HL-60/S4 treated with retinoic acid at 250 ng/mL for 4 days and 3 days (cell line): ENCODE measurements around the gene HES4.
"Not testable (repeated sequence)": the region's sequence is repeated elsewhere in the genome, so short reads cannot be mapped to it uniquely, and the experiment has no call there.

Experiments
- in situ Hi-C: fragments of 300-500 bp; cut with MboI; formaldehyde crosslinking; loops from 2 replicates; pipeline ENCODE4 v1.7.0; 2022; ENCODE audit warnings: low sequenced_read_pairs

The HES4 gene

DNA sequence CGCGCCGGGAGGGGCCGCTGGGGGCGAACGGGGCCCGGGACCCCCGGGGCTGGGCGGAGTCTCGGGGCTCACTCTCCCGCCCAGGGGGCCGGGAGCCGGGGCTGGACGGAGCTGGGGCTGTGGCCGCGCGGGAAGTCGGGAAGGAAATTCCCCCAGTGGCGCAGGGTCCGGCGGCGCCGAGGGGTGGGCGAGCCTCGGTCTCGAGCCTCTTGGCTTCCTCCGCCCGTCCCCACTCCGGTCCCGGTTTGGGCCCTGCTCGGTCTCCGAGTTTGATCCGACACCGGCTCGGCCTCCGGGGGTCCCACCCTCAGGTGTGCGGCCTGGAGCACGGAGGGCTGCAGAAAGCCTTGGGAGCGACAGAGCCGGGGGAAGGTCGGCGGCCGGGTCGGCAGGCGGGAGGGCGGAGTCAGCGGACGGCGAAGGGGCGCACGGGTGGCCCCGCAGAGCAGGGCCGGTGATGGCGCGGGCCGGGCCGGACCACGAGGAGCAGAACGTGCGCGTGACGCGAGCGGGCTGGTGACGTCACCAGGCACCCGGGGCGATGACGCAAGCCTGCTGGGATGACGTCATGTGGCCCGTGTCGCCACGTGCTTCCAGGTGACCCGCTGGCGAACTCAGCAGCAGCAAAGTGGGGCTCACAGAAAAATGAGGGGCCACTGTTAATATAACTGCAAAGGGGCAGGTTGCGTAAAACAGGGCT, 610 bp upstream of the HES4 start:
- in situ Hi-C loops: no loop called here

DNA sequence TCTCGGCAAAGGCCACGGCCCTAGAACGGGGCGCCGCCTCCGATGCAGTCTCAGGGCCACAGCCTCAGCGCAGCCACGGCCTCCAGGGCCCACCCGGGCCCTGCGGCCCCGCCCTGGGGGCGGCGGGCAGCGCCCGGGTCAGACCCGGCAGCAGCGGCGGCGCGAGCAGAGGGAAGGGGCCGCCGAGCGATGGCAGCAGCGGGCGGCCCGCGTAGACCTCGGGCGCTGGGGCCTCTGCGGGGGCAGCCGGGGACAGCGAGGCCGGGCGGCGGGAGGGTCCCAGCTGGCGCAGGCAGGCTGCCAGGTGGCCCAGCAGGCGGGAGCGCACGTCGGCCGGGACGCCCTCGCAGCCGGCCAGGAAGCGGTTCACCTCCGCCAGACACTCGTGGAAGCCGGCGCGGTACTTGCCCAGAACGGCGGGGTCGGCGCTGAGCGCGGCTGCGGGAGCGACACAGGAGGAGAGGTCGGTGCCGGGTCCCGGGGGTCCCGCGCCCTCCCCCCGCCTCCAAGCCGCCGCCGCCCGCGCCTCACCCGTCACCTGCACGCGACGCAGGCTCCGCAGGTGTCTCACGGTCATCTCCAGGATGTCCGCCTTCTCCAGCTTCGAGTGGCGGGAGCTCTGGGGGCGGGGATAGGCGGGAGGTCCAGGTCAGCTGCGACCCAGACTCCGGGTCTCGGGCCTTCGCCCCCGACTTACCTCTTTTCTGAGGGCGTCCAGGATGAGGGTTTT, 737 bp downstream of the HES4 start:
- in situ Hi-C loops: no loop called here

DNA sequence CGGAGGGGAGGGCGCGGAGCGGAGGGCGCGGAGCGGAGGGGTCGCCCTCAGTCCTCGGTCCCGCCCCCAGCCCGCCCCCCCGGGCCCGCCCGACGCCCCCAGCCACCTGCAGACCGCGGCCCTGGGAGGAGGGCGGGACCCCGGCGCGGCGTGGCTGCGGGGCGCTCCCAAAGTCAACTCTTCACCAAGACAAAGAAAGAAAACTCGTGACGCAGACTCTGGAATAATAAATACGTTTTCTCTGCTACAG, 1.2 kb downstream of the HES4 start:
- in situ Hi-C loops: no loop called here

DNA sequence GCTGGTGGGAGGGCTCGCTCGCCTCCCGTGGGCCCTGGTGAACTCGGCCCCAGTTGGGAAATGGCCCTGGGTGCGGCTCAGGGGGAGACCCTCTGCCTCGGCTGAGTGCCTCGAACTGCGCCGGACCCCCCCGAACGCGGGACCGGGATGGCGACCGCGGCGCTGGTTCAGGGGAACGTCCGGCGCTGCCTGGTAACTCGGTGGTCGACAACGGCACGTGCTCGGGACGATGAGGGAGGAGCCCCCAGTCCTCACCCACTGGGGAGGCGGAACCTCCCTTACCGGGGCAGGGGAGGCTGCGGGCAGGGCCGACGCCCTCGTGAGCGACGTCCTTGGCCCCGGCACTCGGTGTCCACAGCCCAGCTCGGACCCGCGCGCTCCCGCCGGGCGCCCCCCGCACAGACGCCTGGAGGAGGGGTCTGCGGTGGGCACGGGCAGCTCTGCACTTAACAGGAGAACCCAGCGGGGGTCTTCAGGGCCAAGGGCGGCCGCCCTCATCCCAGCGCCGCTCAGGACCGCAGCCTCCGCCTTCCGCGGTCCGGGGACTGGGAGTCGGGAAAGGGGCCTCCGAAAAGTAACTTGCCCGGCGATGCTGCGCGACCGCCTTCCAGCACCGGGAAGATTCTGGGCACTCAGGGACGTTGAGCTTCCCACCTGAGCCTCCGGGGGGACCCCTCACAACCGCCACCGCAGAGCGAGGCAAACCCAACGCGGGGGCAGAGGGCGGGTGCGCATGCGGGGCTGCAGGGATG, 1.7 kb downstream of the HES4 start:
- in situ Hi-C loops: no loop called here

DNA sequence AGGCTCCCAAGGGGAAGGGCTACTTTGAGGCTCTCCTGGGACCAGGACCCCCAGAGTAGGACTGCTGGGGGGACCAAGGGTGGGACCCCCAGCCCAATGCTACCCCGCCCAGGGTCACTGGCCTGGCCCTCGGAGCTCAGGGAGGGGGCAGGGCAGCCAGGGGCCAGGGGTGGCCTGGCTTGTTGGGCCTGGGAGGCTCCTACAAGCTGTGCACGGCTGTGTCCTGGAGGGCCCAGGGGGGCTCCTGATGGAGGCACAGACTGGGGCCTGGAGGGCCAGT, 2.2 kb downstream of the HES4 start:
- in situ Hi-C loops: no loop called here

DNA sequence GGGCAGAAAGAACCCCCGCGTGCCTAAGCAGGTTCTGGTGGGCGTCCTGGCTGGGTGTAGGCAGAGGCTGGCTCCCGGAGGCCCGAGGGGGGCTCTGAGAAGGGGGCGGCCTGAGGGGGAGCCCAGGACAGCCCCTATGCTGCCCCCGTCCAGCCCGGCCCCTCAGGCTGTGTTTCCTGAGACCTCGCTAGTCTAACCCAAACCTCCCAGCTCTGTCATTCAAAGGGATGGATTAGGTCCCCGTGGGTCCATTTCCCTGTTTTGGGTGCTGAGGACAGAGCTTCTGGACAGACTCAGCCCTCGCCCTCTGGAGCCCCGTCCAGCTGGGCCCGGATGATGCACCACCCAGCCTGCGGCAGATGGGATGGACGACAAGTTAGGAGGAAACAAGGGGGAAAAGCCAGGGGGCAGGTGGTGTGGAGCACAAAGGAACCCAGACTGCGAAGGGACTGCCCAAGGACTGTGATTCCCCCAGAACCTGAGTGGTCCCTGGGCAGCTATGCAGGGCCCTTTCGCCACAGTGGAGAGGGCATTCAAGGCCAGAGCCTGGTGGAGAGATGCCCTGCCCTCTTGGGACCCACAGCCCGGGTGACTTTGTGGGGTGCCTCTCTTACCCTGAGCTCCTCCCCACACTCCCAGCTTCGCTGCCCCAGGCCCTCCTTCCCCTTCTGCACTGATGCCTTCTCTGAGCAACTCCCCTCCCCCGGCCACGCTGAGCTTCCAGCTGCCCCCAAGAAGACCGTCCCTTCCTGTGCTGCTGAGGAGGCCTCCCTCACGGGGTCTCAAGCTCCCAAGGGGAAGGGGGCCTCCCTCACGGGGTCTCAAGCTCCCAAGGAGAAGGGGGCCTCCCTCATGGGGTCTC, 2.8 kb downstream of the HES4 start:
- in situ Hi-C loops: no loop called here

DNA sequence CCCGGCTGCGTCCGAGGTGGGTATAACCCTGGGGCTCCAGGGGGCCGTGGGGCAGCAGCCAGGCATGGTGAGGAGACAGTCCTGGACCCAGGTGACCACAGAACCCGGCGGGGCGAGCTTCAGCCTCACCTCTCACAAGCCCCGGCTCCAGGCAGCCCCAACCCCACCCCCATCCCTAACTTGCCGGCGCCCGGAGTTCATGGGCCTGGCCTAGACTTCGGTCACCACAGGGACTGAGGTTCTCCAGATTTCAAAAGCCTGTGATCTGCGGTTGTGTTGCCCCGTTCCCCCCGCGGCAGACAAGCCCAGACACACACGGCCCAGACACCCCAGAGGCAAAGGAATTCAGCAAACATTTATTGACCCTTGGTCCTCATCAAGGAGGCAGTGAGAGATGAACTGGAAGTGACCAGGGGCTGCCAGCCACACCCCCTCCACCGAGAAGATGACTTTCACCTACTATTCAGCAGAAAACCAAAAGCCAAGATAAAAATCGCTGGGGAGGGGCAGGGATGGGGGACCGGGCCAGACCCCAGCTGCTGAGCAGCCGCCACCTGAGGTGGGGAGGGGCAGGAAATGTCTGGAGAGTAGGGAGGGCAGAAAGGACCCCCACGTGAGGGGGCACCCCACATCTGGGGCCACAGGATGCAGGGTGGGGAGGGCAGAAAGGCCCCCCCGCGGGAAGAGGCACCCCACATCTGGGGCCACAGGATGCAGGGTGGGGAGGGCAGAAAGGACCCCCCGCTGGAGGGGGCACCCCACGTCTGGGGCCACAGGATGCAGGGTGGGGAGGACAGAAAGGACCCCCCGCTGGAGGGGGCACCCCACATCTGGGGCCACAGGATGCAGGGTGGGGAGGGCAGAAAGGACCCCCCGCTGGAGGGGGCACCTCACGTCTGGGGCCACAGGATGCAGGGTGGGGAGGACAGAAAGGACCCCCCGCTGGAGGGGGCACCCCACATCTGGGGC, 3.9 kb downstream of the HES4 start:
- in situ Hi-C loops: no loop called here

DNA sequence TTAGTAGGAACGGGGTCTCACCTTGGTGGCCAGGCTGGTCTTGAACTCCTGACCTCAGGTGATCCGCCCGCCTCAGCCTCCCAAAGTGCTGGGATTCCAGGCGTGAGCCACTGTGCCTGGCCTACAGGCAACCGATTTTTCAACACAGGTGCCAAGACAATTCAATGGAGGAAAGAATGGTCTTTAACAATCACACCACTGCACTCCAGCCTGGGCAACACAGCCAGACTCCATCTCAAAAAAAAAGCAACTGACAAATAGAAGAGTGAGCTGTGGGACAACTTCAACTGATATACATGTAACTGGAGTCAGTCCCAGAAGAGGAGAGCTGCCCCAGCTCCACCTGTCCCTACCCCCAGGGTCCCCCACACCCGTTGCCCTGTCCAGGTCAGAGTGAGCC, 5.4 kb downstream of the HES4 start:
- in situ Hi-C loops: not testable (repeated sequence)

DNA sequence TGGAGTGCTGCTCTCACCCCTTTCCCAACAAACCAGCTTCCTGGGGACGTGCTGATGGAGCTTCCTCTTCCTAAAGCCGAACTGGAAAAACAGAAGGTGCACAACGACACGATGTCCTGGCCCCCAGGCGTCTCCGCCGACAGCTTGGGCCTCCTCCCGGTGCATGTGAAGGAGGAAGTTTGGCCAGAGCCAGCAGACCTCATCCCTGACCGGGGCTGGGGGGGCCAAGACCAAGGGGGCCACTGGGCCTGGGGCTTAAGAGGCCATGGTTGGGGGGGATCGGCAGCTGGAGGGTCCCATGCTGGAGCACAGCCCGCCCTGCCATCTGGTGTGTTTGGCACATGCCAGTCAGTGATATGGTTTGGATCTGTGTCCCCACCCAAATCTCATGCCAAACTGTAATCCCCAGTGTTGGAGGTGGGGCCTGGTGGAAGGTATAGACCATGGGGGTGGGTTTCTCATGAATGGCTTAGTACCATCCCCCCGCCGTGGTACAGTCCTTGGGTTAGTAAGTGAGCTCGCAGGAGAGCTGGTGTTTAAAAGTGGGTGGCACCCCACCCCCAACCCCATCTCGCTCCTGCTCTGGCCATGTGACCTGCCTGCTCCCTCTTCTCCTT, 6.4 kb downstream of the HES4 start:
- in situ Hi-C loops: no loop called here

DNA sequence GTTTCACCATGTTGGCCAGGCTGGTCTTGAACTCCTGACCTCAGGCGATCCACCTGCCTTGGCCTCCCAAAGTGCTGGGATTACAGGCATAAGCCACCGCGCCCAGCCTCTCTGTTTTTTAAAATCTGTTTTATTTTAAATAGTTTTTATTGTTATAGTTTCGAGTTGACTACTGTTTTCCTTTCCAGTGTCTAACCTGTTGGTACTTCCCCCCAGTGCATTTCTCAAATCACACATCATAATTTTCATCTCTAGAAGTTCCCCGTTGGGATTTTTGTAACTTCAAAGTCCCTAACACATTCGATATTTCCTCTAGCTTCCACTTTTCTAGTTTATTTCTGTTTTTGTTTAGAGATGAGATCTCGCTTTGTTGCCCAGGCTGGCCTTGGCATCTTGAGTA, 7.5 kb downstream of the HES4 start:
- in situ Hi-C loops: no loop called here

DNA sequence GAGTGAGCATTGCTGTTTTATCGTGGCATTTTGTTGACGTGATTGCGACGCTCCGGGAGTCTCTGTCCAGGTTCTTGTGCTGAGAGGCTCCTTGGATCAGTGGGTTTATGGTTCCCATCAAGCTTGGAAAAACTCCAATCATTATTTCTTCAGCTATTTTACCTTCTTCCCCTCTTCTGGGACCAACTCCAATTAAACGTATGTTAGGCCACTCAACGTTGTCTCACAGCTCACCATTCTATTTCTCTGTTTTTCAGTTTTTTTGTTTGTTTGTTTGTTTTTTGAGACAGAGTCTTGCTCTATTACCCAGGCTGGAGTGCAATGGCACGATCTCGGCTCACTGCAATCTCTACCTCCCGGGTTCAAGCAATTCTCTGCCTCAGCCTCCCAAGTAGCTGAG, 8.0 kb downstream of the HES4 start:
- in situ Hi-C loops: no loop called here

DNA sequence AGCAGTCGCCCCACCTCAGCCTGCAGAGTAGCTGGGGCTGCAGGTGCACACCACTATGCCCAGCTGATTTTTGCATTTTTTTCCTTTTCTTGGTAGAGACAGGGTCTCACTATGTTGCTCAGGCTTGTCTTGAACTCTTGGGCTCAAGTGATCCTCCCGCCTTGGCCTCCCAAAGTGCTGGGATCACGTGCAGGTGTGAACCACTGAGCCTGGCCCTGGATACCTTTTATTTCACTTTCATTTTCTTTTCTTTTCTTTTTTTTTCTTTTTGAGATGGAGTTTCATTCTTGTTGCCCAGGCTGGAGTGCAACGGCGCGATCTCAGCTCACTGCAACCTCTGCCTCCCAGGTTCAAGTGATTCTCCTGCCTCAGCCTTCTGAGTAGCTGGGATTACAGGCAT, 8.6 kb downstream of the HES4 start:
- in situ Hi-C loops: not testable (repeated sequence)

DNA sequence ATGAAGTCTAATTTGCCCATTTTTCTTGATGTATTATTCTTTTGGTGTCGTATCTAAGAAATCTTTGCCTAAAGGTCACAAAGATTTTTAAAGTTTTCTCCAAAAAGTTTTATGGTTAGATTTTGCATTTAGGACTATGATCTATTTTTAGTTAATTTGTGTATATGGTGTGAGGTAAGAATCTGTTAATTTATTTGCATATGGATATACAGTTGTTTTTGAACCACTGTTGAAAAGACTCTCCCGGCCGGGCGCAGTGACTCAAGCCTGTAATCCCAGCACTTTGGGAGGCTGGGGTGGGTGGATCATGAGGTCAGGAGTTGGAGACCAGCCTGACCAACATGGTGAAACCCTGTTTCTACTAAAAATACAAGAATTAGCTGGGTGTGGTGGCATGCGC, 11.8 kb downstream of the HES4 start:
- in situ Hi-C loops: not testable (repeated sequence)

DNA sequence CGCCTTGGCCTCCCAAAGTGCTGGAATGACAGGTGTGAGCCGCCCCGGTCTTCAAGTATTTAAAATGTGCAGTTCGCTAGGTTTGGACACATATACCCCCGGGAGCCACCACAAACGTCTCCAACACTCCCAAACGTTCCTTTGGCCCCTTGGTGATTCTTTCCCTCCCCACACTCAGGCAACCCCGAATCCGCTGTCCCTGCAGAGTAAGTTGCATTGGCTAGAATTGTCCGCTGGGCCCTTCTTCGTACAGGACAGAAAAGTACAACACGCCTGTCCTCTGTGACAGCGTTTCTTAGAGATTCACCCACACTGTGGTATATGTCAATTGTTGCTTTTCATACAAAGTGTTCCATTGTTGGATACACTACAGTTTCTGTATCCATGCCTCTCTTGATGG, 14.8 kb downstream of the HES4 start:
- in situ Hi-C loops: no loop called here

DNA sequence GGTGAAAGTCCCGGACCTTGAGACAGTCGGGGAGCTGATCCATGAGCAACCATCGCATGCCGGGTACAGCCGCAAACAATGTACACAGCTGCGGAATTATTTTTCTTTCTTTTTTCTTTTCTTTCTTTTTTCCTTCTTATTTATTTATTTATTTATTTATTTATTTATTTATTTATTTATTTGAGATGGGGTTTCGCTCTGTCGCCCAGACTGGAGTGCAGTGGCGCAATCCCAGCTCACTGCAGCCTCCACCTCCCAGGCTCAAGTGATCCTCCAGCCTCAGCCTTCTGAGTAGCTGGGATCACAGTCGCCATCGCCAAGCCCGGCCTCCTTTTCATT, 15.5 kb downstream of the HES4 start:
- in situ Hi-C loops: no loop called here

DNA sequence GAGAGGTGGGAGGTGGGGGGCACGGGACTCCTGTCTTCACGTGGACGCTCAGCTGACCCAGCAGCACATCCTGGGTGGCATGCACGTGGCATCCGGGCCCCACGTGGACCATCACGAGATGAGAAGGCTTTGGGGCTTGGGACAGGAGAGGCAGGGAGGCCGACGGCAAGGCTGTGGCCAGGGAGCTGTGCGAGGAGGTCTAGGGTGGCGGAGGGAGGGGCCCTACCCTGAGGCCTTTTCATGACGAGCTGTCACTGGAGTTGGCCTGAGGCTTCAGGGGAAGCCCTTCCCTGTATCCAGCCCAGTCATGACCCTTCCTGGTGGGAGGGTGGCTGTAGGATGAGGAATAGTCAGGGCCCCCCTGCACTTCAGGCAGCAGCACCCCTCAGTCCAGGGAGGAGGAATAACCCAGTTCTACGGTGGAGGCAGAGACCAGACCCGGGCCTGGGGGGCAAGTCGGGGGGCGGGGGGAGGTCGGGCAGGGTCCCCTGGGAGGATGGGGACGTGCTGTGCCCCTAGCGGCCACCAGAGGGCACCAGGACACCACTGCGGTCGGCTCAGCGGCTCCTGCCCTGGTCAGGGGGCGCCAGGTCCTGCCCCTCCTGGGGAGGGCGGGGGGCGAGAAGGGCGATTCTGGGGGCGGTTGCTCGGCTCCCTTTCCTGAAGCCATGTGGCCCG, 16.0 kb downstream of the HES4 start:
- in situ Hi-C loops: no loop called here

DNA sequence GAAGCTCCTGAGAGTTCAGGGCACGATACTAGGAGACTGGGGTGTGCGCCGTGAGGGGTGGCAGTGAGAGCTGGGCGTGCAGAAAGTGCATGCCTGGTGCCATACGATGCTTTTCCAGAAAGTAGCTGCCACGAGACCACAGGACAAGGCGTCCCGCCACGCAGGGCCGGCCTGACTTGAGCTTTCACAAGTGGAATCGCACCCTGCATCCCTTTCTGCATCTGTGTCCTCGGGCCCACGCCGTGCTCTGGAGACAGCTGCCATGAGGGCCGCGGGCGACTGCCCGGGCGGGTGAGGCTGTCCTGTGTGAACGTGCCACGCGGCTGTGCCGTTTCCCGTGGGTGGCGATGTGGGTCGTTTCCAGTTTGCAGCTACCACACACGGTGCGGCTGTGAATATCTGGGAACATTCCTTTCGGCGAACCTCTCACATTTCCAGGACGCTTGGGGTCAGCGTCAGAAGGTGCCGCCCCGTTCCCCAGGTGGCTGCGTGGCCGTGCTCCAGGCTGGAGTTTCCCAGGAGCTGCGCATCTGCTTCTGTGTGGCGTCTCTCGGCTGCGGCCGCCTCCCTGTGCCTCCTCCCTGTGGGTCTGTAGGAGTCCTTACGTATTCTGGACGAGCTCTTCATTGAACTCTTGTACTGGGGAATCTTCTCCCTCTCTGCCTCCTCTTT, 17.0 kb downstream of the HES4 start:
- in situ Hi-C loops: no loop called here

DNA sequence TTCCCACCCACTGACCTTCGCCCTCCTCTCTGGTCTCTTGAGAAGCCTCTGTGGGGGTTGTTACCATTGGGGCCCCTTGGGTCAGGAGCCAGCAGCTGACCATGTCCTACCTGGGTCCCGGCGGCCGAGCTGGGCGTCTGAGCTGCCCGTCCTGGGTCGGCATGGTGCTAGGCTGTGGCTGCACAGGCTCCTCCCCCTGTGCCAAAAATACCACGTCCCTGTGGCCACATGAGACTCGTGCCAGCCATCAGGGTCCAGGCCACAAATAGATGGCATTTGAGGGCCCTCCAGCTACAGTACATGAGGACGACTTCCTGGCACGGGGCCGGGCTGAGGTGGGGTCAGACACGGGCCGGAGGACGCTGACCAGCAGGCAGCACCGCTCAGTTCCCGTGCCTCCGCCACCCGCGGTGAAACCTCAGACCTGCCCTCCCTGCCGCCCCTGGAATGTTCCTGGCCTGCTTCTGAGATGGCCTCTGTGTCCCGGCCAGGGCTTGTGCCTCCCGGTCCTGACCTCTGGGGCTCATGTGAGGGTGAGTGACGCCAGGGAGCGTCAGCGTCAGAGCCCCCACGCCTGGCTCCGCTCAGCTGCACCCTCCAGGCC, 17.8 kb downstream of the HES4 start, which contains the start of gene PERM1:
Gene PERM1 (minus strand): TSS at position 139 of the 604 bp plus-strand sequence. CDS start 1,064 bp downstream, outside the sequence.
- in situ Hi-C loops: no loop called here
